ENCODE measurements around the gene ENO1.
"Not testable (repeated sequence)": the region's sequence is repeated elsewhere in the genome, so short reads cannot be mapped to it uniquely, and the experiment has no call there.

The ENO1 gene

DNA sequence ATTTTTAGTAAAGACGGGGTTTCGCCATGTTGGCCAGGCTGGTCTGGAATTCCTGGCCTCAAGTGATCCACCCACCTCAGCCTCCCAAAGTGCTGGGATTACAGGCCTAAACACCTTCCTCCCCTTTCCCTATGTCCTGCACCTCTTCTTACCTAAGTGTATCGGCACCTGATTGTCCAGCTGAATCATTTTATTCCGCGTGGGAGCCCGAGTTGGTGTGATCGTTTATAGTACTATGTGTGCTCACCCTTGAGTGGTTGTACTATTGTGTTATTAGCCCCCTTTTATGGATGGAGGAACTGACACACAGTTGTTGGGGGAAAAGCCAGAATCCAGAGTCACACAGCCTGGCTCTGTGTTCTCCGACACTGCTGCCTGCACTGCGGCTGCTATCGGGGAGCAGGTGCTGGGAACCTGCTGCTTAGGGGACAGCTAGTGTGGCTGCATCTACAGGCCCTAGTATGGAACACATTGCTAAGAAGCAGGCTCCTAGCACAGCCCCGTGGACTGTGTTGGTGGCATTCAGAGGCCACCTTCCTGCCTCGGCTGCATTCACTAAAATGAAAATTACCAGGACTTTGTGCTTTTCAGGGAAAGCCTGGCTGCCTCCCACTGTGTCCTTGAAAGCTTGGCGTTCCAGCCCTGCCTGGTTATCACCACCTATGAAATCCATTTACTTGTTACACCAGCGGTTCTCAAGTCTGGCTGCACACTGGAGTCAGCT is 21.6 kb downstream of the ENO1 start:
- H3K4me3 ChIP-seq (ENCODE audit: low read depth, low read length) = no peak overlapping the region
- no peak for DNase-seq (ENCODE audit: low read depth)

DNA sequence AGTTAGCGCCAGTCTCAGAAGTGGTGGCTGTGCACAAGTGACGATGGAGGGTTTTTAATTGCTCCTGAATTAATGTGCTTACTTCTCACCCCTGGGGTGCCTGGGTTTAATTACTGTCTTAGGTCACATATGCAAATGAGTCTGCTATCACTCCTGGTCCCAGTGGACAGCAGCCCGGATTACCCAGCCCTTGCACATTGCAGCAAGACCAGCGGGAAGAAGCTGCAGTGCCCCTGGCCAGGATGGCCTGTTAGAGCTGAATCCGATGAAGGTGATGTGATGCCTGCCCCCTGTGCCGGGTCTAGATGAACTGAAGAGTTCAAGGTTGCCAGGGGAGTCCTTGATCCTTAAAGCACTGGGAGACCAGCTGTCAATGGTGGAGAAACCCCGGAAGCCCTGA is 24.2 kb downstream of the ENO1 start:
- DNase-seq (ENCODE audit: low read depth) = no peak
- H3K4me3 ChIP-seq (ENCODE audit: low read depth, low read length) = no peak overlapping the region

DNA sequence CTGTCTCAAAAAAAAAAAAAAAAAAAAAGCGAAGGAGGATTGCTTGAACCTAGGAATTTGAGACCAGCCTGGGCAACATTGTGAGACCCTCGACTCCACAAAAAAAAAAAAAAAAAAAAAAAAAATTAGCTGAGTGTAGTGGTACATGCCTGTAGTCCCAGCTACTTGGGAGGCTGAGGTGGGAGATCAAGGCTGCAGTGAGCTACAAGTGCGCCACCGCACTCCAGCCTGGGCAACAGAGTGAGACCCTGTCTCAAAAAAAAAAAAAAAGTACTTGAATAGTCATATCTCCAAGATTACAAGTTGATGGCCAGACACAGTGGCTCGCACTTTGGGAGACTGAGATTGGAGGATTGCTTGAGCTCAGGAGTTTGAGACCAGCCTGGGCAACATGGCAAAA is 27.4 kb downstream of the ENO1 start:
- no peak for DNase-seq (ENCODE audit: low read depth)
- H3K4me3 ChIP-seq (ENCODE audit: low read depth, low read length) = no peak overlapping the region

- DNase-seq (ENCODE audit: low read depth) = peak; percentile 84
- H3K4me3 ChIP-seq (ENCODE audit: low read depth, low read length) = no peak overlapping the region
Observed at GRCh38 chr1:8848663-8849386, 29.7 kb downstream of the ENO1 start.

- no peak overlapping the region for H3K4me3 ChIP-seq (ENCODE audit: low read depth, low read length)
- DNase-seq (ENCODE audit: low read depth) = peak; percentile 36
Observed at GRCh38 chr1:8847990-8848389, 30.5 kb downstream of the ENO1 start.

DNA sequence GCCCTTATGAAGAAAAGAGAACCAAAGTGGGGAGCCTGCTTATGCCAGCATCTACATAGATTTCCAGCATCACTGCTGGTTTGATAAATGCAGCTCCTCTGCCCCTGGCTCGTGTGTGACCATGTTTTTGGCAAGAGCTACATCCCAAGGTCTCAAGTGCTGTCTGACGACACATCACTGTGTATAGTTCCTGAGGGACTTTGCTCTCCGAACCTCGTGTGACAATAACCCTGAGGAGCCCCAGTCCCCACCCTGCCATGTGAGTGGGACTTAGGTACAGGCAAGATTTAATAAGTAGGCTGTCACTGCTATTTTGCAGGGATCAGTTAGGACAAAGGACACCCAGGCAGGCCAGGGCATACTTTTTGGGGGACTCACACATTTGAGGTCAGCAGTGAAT is 32.2 kb downstream of the ENO1 start:
- no peak overlapping the region for H3K4me3 ChIP-seq (ENCODE audit: low read depth, low read length)
- no peak for DNase-seq (ENCODE audit: low read depth)

DNA sequence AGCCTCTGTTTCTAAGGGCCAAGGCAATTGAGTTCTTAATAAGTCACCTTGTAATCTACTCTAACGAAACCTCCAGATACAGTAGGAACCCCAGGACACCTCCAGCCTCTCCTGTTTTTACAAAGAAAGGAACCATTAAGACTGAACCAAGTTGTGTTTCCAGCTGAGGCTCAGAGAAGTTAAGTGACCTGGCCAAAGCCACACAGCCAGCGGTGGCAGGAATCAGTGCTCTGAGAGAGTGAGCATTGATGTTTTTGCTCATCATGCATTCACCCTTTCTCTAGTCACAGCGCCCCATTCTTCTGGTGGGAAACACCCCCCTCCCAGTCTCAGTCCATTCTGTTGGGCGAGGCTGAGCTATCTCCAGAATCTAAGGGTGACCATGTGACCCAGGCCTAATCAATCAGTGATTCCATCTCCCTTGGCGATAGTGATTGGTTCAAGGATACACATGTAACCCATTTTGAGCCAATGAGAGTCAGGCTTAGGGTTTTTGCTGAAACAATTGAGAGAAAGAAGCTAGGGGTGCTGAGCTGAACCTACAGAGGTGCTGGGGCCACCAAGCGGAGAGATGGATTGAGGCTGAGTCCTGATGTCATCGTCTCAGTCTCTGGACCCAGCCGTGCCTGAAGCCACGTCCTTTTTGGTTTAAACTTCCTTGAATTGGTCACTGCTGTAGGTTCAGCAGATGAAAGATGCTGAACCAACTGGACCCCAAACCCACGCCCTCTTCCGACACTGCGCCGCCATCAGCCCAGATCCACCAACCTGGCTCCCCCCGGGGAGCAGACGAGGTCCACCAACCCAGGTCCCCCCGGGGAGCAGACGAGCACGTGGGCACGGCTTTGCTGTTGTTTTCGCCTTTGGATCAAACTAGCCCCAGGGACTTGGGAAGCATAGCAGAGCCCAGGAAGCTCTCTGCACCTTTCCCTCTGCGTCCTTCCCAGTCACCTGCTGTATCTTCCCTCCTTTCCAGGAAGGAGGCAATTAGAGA is 33.1 kb downstream of the ENO1 start:
- no peak for DNase-seq (ENCODE audit: low read depth)
- H3K4me3 ChIP-seq (ENCODE audit: low read depth, low read length) = no peak overlapping the region

GRCh38 chr1:8844501-8845006 is 33.9 kb downstream of the ENO1 start:
- no peak overlapping the region for H3K4me3 ChIP-seq (ENCODE audit: low read depth, low read length)
- DNase-seq (ENCODE audit: low read depth) = no peak

- no peak overlapping the region for H3K4me3 ChIP-seq (ENCODE audit: low read depth, low read length)
- DNase-seq (ENCODE audit: low read depth) = no peak
Observed at GRCh38 chr1:8841395-8841794, 37.1 kb downstream of the ENO1 start.

GRCh38 chr1:8839990-8840389 is 38.5 kb downstream of the ENO1 start:
- no peak for DNase-seq (ENCODE audit: low read depth)
- H3K4me3 ChIP-seq (ENCODE audit: low read depth, low read length) = no peak overlapping the region

GRCh38 chr1:8835941-8836643 is 42.4 kb downstream of the ENO1 start:
- no peak overlapping the region for H3K4me3 ChIP-seq (ENCODE audit: low read depth, low read length)
- no peak for DNase-seq (ENCODE audit: low read depth)

- no peak overlapping the region for H3K4me3 ChIP-seq (ENCODE audit: low read depth, low read length)
- no peak for DNase-seq (ENCODE audit: low read depth)
Observed at GRCh38 chr1:8831340-8831739, 47.1 kb downstream of the ENO1 start.

DNA sequence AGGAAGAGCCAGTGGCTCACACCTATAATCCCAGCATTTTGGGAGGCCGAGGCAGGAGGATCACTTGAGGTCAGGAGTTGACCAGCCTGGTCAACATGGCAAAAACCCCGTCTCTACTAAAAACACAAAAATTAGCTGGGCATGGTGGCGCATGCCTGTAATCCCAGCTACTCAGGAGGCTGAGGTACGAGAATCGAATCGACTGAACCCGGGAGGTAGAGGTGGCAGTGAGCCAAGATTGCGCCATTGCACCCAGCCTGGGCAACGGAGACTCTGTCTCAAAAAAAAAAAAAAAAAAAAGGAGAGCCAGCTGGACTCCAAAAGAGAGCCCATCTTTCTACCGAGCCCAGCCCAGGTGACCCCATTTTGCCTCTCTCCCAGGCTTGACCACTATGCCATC is 47.8 kb downstream of the ENO1 start:
- DNase-seq (ENCODE audit: low read depth); H3K4me3 ChIP-seq (ENCODE audit: low read depth, low read length): not testable (repeated sequence)

- no peak for DNase-seq (ENCODE audit: low read depth)
Observed at GRCh38 chr1:8825985-8826481, 52.5 kb downstream of the ENO1 start.

DNA sequence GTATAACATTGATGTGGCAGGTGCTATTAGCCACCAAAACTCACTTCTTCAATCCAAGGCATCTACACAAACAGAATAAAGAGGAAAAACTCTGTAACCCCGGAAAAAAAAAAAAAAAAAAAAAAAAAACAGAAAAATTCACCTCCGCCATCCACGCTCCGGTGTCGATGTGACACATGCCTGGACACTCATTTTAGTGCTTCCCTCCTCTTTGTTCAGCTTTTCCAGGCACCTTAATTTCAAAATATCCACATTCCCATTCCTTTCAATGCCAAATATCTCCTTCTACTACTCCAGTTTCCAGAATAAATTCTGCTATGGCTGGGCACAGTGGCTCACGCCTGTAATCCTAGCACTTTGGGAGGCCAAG is 55.2 kb downstream of the ENO1 start:
- no peak for DNase-seq (ENCODE audit: low read depth)
- H3K4me3 ChIP-seq (ENCODE audit: low read depth, low read length) = no peak overlapping the region

More at GRCh38 chr1:8825985-8826481, 52.5 kb downstream of the ENO1 start:
- no peak overlapping the region for H3K4me3 ChIP-seq (ENCODE audit: low read depth, low read length)

DNA sequence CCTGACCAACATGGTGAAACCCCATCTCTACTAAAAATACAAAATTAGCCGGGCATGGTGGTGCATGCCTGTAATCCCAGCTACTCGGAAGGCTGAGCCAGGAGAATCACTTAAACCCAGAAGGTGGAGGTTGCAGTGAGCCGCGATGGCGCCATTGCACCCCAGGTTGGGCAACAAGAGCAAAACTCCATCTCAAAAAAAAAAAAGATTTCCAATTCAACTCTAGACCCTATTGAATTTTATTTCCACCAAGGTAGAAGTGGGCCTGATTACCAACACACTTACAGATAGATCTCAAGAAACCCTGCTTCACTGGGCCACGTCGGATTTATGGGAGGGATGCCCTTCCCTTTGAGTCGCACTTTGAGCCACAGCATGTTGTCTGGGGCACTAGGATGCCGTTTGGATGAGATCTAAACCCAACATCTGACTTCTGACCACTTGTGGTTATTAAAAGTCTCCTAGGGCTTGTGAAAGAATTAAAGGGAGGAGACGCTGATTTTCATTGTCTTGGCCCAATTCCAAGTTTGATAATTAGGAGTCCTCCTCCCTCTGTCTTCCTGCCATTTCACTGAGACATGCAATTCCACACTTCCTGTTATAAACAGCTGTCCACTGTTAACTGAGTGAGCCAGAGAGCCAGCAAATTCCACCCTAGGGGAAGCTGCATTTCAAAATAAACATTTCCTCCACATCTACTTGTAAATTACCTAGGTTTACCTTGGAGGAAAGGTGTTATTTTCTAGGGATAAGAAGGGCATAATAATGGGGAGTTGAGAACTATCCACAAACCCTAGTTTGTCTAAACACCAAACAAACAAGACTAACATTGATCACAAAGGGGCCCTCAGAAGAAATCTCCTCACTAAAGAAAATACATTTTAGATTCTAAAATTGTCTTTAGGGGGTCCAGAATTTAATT is 55.9 kb downstream of the ENO1 start:
- H3K4me3 ChIP-seq (ENCODE audit: low read depth, low read length) = no peak overlapping the region
- DNase-seq (ENCODE audit: low read depth) = peak; percentile 89

DNA sequence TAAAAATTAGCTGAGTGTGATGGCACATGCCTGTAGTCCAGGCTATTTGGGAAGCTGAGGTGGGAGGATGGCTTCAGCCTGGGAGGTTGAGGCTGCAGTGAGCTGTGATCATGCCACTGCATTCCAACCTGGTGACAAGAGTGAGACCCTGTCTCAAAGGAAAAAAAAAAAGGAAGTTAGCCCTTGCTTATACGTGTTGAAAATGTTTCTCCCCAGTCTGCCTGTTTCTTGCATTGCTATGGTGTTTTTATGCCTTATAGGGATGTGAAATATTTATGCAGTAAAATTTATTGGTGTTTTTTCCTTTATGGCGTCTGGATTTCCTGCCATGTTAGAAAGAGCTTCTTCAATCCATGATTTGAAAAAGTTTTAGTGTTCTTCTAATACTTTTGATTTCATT is 57.4 kb downstream of the ENO1 start:
- no peak overlapping the region for H3K4me3 ChIP-seq (ENCODE audit: low read depth, low read length)
- no peak for DNase-seq (ENCODE audit: low read depth)

DNA sequence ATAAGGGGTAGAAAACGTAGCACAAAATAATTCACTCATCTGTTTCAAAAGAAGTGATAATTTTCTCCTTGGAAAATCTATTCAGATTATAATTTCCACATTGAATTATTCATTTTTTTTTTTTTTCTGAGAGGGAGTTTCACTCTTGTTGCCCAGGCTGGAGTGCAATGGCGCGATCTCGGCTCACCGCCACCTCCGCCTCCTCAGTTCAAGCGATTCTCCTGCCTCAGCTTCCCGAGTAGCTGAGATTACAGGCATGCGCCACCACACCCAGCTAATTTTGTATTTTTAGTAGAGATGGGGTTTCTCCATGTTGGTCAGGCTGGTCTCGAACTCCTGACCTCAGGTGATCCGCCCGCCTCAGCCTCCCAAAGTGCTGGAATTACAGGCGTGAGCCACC is 59.7 kb downstream of the ENO1 start:
- not testable (repeated sequence) for DNase-seq (ENCODE audit: low read depth)
- H3K4me3 ChIP-seq (ENCODE audit: low read depth, low read length) = peak overlapping the region; percentile 88
